B cell (primary cell): ENCODE results near the gene RPL37A. TPM values are rescaled to one million over a fixed set of nuclear protein-coding genes. Genes with fewer than 3 reads are reported as not detected.

Experiments
- ATAC-seq: fragments of 200-7000 bp; cut with Tn5 transposase; one replicate; pipeline ENCODE4 v1.10.0; 2021; ENCODE audit warnings: low read depth, mild to moderate bottlenecking, moderate number of reproducible peaks, moderate library complexity
- CTCF ChIA-PET: fragments of 350-600 bp; sonication (Branson Sonifier 250); formaldehyde crosslinking; loops from one replicate; lab custom pipeline; 2021; ENCODE audit warnings: antibody characterized with exemption, inconsistent platforms; lab: Charles Lee
- POLR2A ChIA-PET: fragments of 350-600 bp; sonication (Branson Sonifier 250); formaldehyde crosslinking; loops from one replicate; lab custom pipeline; 2021; ENCODE audit warnings: antibody characterized with exemption; lab: Charles Lee
- DNase-seq: peaks from one replicate; pipeline ENCODE4 v3.0.0; 2013
- H2AFZ ChIP-seq: 2 replicates; pipeline ENCODE4 v1.6.1; 2012; ENCODE audit warnings: mild to moderate bottlenecking, low read depth, low read length; ENCODE audit not compliant: insufficient read depth, poor library complexity, severe bottlenecking
- H3K27ac ChIP-seq, 2 donors: 1 replicate in 1 of 2; 2 replicates in 1 of 2; pipeline ENCODE4 v1.5.1; 2012 to 2013; ENCODE audit warnings: low read length in 2 of 2, mild to moderate bottlenecking in 2 of 2, moderate library complexity in 1 of 2
- H3K27me3 ChIP-seq, 4 experiments: fragments of 200-600 bp in 1 of 4; sonication (generic) in 1 of 4; replicated peaks in 1 of 4; 1 replicate in 2 of 4; 2 replicates in 2 of 4; pipeline versions ENCODE4 v1.6.1 to v1.7.0; 2013 to 2016; ENCODE audit warnings: low read length in 3 of 4, mild to moderate bottlenecking in 2 of 4, mixed read lengths in 1 of 4, moderate library complexity in 1 of 4; ENCODE audit not compliant: insufficient read depth in 4 of 4, control insufficient read depth in 3 of 4; ENCODE audit errors: control extremely low read depth in 1 of 4
- H3K36me3 ChIP-seq, 2 experiments: replicated peaks in 1 of 2; 1 replicate in 1 of 2; 2 replicates in 1 of 2; pipeline versions ENCODE4 v1.6.1 to v1.7.1; 2013; ENCODE audit warnings: low read length in 1 of 2; ENCODE audit not compliant: insufficient read depth in 2 of 2, control insufficient read depth in 1 of 2; ENCODE audit errors: control extremely low read depth in 1 of 2, extremely low read depth in 1 of 2
- H3K4me1 ChIP-seq, 2 donors: fragments of 200-600 bp in 1 of 2; sonication (generic) in 1 of 2; 1 replicate in 1 of 2; 2 replicates in 1 of 2; pipeline versions ENCODE4 v1.5.1 to v1.6.1; 2013 to 2017; ENCODE audit warnings: low read length in 2 of 2; ENCODE audit not compliant: control insufficient read depth in 2 of 2, insufficient read depth in 2 of 2
- H3K4me2 ChIP-seq: replicated peaks from 2 replicates; pipeline ENCODE3; 2012; ENCODE audit warnings: mild to moderate bottlenecking, low read depth, low read length; ENCODE audit not compliant: poor library complexity, severe bottlenecking
- H3K4me3 ChIP-seq, 5 experiments: fragments of 200-600 bp in 1 of 5; sonication (generic) in 1 of 5; 1 replicate in 3 of 5; 2 replicates in 2 of 5; pipeline versions ENCODE4 v1.5.1 to v1.7.0; 2011 to 2016; ENCODE audit warnings: low read length in 4 of 5, mild to moderate bottlenecking in 4 of 5, low read depth in 2 of 5, control low read depth in 1 of 5, moderate library complexity in 1 of 5; ENCODE audit not compliant: insufficient read depth in 1 of 5; ENCODE audit errors: control extremely low read depth in 1 of 5, extremely low read depth in 1 of 5
- H3K79me2 ChIP-seq: fragments of 200-600 bp; sonication (generic); one replicate; pipeline ENCODE4 v1.6.0; 2016; ENCODE audit warnings: low read length; ENCODE audit not compliant: control insufficient read depth, insufficient read depth
- H3K9ac ChIP-seq: fragments of 200-600 bp; sonication (generic); 2 replicates; pipeline ENCODE4 v1.6.1; 2017; ENCODE audit warnings: mild to moderate bottlenecking, low read length, moderate library complexity
- H3K9me3 ChIP-seq, 3 donors: one replicate each; pipeline versions ENCODE4 v1.6.1 to v1.7.1; 2013; ENCODE audit warnings: low read length in 2 of 3; ENCODE audit not compliant: control insufficient read depth in 2 of 3, insufficient read depth in 1 of 3; ENCODE audit errors: control extremely low read depth in 1 of 3
- H4K20me1 ChIP-seq: 2 replicates; pipeline ENCODE4 v1.6.0; 2012; ENCODE audit warnings: mild to moderate bottlenecking, low read length; ENCODE audit not compliant: insufficient read depth, control insufficient read depth, poor library complexity, severe bottlenecking
- H3K27ac Mint-ChIP-seq: one replicate; pipeline ENCODE4 v1.8.0; 2021; ENCODE audit warnings: mixed read lengths
- H3K27me3 Mint-ChIP-seq: one replicate; pipeline ENCODE4 v1.8.0; 2021; ENCODE audit warnings: mixed read lengths
- H3K4me1 Mint-ChIP-seq: one replicate; pipeline ENCODE4 v1.8.0; 2021; ENCODE audit warnings: mixed read lengths
- H3K4me3 Mint-ChIP-seq: one replicate; pipeline ENCODE4 v1.8.0; 2021; ENCODE audit warnings: mixed read lengths
- H3K9me3 Mint-ChIP-seq: one replicate; pipeline ENCODE4 v1.8.0; 2022; ENCODE audit warnings: mixed read lengths; ENCODE audit not compliant: insufficient read depth
- EZH2 ChIP-seq: IDR thresholded peaks from 2 replicates; pipeline ENCODE4 v1.6.1; 2012; ENCODE audit warnings: borderline replicate concordance, low read depth, mild to moderate bottlenecking, moderate library complexity, low read length; ENCODE audit not compliant: insufficient read depth, poor library complexity, severe bottlenecking
- WGBS: methylation state at CpG from one replicate; pipeline ENCODE4 v1.1.5; 2013; ENCODE audit warnings: missing lambda C conversion rate; ENCODE audit not compliant: insufficient coverage; 5-methylcytosine and 5-hydroxymethylcytosine counted together
- intact Hi-C: fragments of 100-400 bp; cut with micrococcal nuclease; formaldehyde crosslinking; loops from one replicate; pipeline ENCODE4 v1.10.0; 2022
- polyA plus RNA-seq: library from polyadenylated mRNA; depleted of rRNA; stranded (reverse); fragments of >200 nt; gene quantifications from 2 replicates; pipeline ENCODE4 v1.2.3, GENCODE V29; 2012
- total RNA-seq, 2 donors: library from RNA; stranded (reverse); fragments of 120-200 nt in 1 of 2; gene quantifications; 1 replicate in 1 of 2; 2 replicates in 1 of 2; pipeline versions ENCODE4 v1.2.3 to v1.2.4, GENCODE V29; 2013 to 2022
- TF ChIP-seq, protein P1 (sequence below): fragments of 200-600 bp; IDR thresholded peaks from one replicate; pipeline ENCODE4 v1.8.0; 2022; ENCODE audit warnings: antibody characterized with exemption, mild to moderate bottlenecking

The RPL37A gene
- total and polyA plus RNA-seq, 2 donors (not counting 1 experiment from before 2014, with no cell fraction given), result 1,571 to 3,456 TPM

DNA sequence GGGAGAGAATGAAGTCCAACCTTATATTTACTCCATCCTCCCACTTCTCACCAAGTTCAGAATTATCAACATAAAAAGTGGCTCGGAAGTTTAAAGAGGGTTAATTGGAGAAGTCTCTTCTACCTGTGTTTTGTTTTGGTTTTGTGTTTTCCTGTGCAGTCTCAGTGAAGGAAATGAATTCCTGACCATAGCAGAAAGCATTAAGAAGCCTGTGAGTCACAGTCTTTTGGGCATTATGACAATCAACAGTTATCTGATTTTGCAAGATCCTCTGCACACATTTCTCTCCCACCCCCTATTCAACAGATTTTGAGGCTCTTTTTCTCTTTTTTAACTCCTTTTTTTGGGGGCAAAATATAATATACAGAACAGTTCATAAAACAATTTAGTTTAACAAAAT is 8.6 kb upstream of the RPL37A start:
- no peaks in the 10 kb centered on the region for H3K36me3 ChIP-seq
- no peaks in the 10 kb centered on the region for H4K20me1 ChIP-seq
- no peak overlapping the region for H3K4me3 Mint-ChIP-seq
- POLR2A ChIA-PET, result no interaction called here
- H3K27me3 ChIP-seq, result no peaks in the 10 kb centered on the region
- H3K9ac ChIP-seq, result no peak overlapping the region
- H3K27ac Mint-ChIP-seq, result no peak overlapping the region
- H3K4me2 ChIP-seq, result no peak overlapping the region
- H3K4me1 ChIP-seq, result peaks cover 18 to 26% of the 10 kb centered on the region in 2 donors
- H3K4me3 ChIP-seq, result no peak overlapping the region
- ATAC-seq, result no peak
- no peak overlapping the region for H2AFZ ChIP-seq
- H3K79me2 ChIP-seq, result no peaks in the 10 kb centered on the region
- no CpG with 5 or more reads among the region's 1 CpG for WGBS
- no peak overlapping the region for H3K27ac ChIP-seq
- CTCF ChIA-PET, result no interaction called here
- TF ChIP-seq, protein P1, sequence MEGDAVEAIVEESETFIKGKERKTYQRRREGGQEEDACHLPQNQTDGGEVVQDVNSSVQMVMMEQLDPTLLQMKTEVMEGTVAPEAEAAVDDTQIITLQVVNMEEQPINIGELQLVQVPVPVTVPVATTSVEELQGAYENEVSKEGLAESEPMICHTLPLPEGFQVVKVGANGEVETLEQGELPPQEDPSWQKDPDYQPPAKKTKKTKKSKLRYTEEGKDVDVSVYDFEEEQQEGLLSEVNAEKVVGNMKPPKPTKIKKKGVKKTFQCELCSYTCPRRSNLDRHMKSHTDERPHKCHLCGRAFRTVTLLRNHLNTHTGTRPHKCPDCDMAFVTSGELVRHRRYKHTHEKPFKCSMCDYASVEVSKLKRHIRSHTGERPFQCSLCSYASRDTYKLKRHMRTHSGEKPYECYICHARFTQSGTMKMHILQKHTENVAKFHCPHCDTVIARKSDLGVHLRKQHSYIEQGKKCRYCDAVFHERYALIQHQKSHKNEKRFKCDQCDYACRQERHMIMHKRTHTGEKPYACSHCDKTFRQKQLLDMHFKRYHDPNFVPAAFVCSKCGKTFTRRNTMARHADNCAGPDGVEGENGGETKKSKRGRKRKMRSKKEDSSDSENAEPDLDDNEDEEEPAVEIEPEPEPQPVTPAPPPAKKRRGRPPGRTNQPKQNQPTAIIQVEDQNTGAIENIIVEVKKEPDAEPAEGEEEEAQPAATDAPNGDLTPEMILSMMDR, result no peak
- TF ChIP-seq EZH2, result no peak
- H3K27me3 Mint-ChIP-seq, result no peaks in the 10 kb centered on the region
- intact Hi-C loops, result loop anchor here (10.0 kb wide), 1 partner anchor 475 kb away; the partner anchor contains the start of gene MREG
- no peaks in the 10 kb centered on the region for H3K9me3 Mint-ChIP-seq
- H3K9me3 ChIP-seq, result no peaks in the 10 kb centered on the region
- no peak for DNase-seq
- H3K4me1 Mint-ChIP-seq, result peaks cover 34% of the 10 kb centered on the region

- no peaks in the 10 kb centered on the region for H3K9me3 Mint-ChIP-seq
- H3K9ac ChIP-seq, result peak overlapping the region; percentile 25
- ATAC-seq, result peak; percentile 93
- H3K27ac ChIP-seq, result peak overlapping the region; percentile 36 to 72
- ChIA-PET CTCF (interaction anchor here (1.1 to 1.6 kb wide), 4 partner anchors 14 to 378 kb away, joined by 3 to 4 read pairs (median 4); no protein-coding TSS in a partner anchor), POLR2A (no interaction called here)
- peak overlapping the region; percentile 57 for H2AFZ ChIP-seq
- intact Hi-C loops, result loop anchor here (10.0 kb wide), 1 partner anchor 477 kb away; the partner anchor contains the start of gene MREG
- H3K4me3 Mint-ChIP-seq, result peak overlapping the region; percentile 66
- H3K4me2 ChIP-seq, result peak overlapping the region; percentile 62
- 20% methylated on average over 6 of the region's 9 CpGs for WGBS
- H4K20me1 ChIP-seq, result no peaks in the 10 kb centered on the region
- no peaks in the 10 kb centered on the region for H3K27me3 Mint-ChIP-seq
- H3K4me1 ChIP-seq, result peaks cover 18 to 26% of the 10 kb centered on the region in 2 donors
- no peaks in the 10 kb centered on the region for H3K27me3 ChIP-seq
- H3K4me1 Mint-ChIP-seq, result peaks cover 46% of the 10 kb centered on the region
- peak overlapping the region; percentile 92 for H3K27ac Mint-ChIP-seq
- peak; percentile 61 for DNase-seq
- H3K79me2 ChIP-seq, result peaks cover 4% of the 10 kb centered on the region
- H3K36me3 ChIP-seq, result no peaks in the 10 kb centered on the region
- TF ChIP-seq, protein P1, result no peak
- no peak for TF ChIP-seq EZH2
- peak overlapping the region in 1 of 5 experiments; percentile 46 for H3K4me3 ChIP-seq
- no peaks in the 10 kb centered on the region for H3K9me3 ChIP-seq
These were observed 6.6 kb upstream of the RPL37A start for GRCh38 chr2:216491793-216492596.
